MV-4-11 (cell line): ENCODE data around the gene KIAA0408.
A peak's percentile ranks its signal among the peaks of the same experiment; 100 is the strongest.

ENCODE experiments used
- DNase-seq: peaks from one replicate; lab custom pipeline; 2025; lab: John Stamatoyannopoulos, UW

KIAA0408 gene

DNA sequence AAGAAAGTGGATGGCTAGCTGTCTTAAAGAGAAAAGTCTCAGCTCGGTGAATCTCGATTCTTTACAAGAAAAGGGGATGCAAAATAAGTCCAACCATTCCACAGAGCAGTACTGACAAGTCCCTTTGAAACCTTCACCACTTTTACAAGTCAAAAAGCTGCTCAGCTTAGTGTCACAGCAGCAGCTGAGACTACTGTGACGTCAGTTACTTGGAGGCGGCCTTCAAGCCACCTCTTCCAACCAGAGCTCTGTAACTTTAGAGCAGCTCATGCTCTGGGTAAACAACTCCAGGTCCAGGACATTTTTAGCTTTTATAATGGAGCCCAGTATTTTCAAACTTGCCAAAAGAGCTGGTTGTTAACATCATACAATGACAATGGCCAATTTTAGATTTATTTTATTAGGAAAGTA is at the start of gene KIAA0408:
Gene KIAA0408, minus strand, starts transcription at position 159 of the 411 bp plus-strand sequence. CDS start 5,408 bp downstream, outside the sequence.
- DNase-seq, result peak; percentile 1

DNA sequence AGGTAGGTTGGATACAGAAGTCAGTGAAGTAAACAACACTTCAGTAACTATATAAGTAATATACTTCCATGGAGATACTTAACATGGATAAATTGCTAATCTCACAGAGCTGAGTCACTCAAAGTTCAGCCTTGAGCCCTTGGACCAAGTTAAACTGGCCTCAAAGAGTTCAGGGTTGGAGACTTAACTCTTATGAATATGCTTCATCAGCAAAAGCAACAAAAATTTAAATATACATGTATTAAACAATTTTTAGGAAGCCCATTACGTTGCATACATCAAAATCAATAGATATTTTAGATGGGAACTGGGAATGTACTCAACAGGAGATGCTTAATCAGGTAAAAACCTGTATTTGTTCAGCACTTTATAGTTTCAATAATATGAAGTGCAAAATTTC is 47.7 kb upstream of the KIAA0408 start:
- no peak for DNase-seq

DNA sequence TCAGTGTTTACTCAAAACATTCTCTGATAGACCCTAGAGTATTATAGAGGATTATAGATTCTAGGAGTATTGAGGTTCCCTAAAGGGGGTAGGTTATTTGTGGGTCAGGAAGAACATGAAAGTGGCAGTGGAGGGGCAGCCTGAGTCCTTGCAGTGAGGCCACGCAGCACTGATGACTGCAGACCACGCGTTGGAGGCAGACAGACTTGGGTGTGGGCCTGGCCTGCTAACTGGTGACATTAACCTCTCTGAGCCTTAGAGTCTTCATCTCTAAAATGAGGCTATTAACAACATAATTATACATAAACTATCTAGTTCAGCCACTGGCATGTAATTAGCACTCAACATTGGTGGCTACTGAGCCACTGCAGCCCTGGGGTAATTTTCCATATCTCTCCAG is 43.8 kb upstream of the KIAA0408 start:
- DNase-seq, result no peak

DNA sequence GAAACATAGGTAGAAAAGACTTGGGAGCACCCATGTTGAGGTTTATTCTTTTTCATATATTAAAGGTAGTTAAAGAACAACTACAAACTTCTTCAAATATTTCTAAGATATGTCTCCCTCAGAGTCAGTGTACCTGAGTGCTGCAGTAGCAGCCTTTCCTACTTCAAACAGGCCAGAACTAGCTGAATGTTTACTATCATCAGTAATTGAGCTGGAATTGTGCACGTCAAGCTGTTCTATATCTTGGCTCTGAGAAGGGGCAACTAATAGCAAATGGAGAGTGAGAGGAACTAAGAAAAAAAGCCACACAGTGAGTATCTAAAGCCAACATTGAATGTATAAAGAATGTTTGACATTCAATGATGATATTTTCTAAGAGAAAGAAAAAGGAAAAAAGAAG is 38.2 kb upstream of the KIAA0408 start:
- DNase-seq, result no peak

DNA sequence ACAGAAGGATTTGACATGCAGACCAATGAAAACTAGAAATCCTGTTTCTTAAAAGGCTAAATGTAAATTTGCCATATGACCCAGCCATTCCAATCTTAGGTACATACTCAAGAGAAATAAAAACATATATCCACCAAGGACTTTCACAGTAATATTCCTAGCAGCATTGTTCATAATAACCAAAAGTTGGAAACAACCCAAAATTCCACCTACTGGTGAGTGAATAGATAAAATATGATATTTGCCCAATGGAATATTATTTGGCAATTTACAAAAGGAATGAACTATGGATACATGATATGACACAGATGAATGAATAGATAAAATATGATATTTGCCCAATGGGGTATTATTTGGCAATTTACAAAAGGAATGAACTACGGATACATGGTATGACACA is 37.3 kb upstream of the KIAA0408 start:
- no peak for DNase-seq

DNA sequence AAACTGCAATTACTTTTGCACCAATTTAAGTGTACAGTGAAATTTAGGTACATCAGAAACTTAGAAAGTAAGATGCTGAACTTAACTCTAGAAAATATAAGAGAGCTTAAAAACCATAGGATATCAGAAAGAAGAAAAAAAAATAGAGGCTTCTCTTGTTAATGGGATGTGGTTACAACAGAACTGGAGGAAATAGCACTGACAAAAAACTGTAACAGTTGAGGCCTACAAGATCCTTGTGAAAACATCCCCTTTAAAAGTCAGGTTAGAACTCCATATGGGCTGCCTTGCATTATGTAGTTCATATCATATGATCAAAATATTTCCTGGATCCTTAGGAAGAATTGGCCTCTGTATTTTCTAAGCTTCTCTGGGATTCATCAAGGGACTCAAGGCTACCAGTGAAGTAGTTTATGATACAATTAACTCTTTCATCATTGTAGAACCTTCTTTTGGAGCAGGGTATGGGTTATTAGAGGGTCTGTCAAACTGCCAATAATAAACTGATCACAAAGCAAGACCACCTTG is 35.1 kb upstream of the KIAA0408 start:
- no peak for DNase-seq

DNA sequence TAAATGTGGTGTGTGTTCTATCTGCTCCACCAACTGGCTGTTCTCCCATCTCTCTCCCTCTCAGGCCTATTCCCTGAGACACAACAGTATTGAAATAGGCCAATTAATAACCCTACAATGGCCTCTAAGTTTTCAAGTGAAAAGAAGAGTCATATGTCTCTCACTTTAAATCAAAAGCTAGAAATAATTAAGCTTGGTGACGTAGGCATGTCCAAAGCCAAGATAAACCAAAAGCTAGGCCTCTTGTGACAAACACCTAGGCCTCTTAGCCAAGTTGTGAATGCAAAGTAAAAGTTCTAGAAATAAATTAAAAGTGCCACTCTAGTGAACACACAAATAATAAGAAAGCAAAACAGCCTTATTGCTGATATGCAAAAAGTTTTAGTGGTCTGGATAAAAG is 30.1 kb upstream of the KIAA0408 start:
- DNase-seq, result no peak

DNA sequence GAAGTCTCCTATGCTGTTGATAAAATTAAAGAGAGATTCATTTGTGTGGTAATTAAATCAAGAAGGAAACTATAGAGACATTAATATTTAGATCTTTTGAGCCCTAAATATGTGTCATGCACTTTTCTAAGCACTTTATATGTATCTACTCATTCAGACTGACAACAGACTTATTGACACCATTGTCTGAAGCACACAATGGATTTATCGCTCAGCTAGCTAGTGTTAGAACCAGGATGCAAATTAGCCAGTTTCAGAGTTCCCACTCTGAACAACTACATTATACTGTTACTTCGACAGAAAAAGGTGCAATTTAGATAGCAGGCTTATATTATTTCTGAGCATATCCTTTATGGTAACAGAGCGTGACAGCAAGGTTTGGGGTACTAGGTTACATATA is 27.7 kb upstream of the KIAA0408 start:
- no peak for DNase-seq

DNA sequence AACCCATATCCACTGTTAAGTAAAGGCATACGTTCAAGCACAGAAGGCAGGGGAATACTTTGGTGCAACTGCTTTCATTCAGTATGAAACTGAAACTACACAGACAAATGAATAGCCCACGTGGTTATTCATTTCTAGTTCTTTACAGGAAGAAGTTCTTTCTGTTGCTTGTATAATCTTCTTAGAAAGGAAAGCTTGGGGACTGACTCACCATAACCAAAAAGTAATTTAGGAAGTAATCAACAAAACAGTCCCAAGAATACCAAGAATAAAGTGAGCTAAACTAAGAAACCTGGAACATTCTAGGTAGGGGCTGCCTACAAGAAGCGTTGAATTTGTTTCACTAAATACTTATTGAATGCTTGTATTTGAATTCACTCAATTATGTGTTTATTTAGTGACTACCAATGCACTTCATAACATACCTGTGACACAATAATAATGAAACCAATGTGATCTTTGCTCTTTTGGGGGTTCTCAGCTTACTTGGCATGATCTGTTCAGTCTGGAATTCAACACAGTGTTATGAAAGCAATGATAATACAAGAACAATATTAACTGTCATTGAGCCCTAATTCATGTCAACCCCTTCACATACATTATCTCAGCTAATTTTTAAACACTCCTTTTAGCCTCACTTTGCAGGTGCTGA is 25.1 kb upstream of the KIAA0408 start:
- peak; percentile 86 for DNase-seq

DNA sequence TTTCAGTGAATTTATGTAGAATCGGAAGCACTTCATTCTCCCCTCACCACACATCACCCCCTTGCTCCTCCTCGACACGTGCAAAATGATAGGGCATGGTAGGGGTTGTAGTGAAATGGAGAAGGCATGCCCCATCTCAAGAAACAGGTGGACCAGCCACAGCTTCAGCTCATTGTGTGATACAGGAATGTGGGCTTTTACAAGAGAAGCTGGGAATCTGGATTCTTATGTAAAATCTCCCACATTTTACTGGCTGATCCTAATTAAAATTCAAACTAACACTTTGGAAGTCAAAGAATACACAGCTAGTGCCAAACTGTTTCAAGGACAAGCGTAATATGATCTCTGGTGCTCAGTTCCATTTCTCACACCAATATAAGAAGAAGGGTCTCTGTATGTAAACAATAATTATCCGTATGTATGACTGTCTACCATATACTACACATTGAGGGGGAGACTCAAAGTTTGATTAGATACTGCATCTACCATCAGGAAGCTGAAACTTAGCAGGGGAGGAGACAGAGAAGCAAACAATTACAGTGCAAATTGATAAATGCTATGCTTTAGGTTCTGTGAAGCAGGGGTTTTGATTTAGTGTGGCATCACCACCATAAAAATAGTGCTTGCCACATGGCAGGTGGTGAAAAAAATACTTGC is 24.3 kb upstream of the KIAA0408 start:
- DNase-seq, result no peak

DNA sequence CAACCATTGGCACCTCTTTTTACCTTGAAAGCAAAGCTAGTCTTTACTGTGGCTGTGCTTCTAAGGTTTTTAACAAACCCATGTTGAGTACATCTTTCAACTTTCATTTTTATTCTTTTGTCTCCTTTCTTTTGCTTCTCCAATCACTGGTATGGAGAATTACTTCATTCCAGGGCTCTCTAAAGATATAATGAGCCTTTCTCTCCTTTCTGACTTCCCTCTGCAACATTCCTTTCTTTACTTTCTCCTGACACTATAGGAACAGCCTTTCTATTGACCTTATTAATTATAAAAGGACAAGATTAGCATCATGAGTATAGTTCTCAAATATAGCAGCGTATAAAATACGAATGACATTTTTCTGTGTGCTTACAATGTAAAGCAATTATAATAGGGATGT is 23.1 kb upstream of the KIAA0408 start:
- DNase-seq, result no peak

DNA sequence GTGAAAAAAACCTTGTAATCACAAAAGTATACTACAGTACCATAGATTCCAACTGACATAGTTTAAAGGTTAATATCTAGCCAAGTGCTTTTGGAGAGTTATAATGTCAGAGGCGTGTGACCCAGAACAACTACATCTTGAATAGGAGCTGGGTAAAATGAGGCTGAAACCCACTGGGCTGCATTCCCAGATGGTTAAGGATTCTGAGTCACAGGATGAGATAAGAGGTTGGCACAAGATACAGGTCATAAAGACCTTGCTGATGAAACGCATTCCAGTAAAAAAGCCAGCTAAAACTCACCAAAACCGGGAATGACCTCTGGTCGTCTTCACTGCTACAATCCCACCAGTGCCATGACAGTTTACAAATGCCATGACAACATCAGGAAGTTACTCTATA is 22.4 kb upstream of the KIAA0408 start:
- DNase-seq, result no peak

DNA sequence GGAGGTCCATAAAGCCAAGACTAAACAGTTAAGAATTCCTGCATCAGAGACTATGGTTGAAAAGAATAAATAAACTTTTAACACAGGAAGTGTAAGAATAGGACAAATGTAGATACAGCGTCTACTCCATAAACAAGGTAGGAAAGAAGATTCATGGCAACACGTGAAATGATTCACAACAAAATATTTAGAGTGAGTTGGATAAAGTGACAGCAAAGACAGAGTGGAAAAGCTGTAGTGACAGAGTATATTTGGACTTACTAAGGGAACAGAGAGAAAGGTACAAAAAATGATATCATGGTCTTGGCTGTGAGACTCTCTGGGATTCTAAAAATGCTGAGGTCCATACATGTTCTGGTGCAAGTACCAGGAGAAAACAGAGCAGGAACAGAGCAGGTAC is 21.9 kb upstream of the KIAA0408 start:
- DNase-seq, result no peak

DNA sequence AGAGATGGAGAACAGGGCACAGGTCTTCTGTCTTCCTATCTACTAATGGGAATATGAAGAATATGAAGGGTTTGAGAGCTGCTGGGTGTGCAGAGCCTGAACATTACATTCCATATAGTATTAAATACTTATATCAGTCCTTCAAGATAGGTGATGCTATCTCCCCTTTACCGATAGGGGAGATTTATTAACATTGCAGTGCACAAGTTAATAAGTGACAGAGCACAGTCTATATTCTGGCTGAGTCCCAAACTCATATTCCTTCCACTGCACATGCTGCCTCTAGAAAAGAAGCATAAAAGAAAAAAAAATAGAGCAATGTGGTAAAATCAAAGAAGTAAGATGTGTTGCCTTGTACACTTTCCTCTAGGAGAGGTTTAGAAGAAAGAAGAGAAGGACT is 18.5 kb upstream of the KIAA0408 start:
- no peak for DNase-seq

DNA sequence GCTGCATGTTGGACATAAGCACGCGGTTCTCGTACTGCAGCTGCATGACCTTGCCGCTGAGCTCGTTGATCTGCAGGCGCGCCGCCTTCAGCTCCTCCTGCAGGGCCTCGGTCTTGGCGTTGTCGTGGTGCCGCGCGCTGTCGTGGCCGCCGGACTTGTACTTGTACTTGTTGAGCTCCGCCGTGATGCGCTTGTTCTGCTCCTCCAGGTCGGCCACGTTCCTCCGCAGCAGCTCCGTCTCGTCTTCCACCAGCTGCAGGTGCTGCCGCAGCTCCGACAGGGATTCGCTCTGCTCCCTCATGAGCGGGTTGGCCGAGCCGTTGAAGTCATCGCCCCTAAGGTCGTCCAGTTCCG is 16.6 kb upstream of the KIAA0408 start:
- DNase-seq, result no peak

DNA sequence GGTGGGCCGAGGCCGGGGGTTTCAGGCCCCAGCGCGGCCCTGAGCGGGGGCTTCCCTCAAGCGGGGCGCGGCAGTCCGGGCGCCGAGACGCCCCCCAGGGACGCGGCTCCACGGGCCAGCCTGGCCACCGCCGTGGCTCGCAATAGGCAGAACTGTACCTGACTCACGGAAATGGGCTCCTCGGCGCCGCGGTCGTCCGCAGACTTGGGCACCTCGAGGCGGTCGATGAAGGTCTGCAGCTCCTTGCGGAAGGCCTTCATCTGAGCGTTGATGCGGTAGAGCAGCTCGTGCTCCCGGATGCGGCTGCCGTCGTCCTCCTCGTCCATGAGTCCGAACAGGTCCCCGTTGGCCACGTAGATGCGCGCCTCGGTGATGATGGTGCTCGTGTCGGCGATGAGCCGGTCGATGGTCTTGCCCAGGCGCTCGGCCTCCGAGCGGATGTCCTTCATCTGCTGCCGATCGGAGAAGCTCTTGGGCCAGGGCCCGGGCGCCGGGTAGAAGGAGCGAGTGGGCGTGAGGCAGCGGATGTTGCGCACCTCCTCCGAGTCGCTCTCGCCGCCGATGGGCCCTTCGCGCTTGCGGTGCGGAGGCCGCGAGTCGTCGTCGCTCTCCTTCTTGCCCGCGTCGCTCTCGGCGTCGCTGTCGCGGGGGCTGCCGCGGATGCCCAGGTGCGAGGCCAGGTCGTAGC is 16.1 kb upstream of the KIAA0408 start:
- DNase-seq, result no peak

DNA sequence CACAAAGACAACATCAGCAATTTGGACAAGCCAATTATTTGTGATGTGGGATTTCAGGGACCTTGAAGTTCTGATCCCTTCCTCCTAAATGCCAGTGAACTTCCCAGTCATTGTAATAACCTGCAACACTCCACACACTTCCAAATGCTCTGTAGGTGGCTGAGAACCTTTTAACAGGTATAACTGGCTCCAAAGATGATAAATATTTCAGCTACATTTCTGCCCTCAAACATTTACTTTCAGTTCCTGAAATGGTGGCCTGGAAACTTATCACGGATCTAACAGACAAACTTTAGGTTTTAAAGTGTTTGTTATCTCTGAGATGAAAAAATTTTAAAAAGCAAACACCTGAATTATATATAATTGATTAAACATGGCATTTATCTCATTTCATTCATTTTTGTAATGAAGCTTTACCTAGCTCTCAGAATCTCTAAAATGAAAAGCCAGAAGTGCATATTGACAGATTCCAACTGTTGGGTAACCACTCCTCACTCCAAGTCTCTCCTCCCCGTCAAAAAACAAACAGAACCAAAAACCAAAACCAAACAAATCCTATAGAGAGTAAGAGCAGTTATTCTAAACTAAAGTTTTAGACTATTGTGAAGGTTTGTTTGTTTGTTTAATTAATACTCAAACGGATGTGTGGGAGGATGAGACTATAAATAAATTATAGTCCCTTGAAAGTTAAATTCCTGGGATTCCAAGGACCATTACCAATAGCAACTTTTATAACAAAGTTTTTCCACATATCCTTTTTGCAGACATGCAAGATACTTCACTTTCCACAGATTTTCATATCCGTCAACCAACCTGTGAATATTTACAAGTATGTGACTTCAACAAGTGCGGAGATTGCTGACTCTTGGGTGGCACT is 12.4 kb upstream of the KIAA0408 start:
- DNase-seq, result peak; percentile 29

DNA sequence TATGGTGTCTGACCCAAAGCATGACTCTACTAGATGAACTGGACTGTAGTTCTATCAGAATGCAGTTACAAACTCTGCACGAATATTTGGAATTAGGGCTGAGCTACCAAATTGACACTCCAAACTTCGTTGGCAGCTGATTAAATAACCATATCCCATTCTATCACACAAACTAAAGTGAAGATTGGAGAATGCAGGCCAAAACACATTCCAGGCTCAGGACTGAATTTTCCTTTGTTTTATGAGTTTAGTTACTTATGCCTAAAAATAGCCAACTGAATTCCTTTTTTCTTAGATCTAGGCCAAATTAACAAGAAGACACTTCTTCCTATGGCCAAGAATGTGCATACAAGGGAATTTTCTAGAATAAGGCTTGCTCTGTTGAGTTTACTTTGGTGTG is 9.7 kb upstream of the KIAA0408 start:
- DNase-seq, result no peak

DNA sequence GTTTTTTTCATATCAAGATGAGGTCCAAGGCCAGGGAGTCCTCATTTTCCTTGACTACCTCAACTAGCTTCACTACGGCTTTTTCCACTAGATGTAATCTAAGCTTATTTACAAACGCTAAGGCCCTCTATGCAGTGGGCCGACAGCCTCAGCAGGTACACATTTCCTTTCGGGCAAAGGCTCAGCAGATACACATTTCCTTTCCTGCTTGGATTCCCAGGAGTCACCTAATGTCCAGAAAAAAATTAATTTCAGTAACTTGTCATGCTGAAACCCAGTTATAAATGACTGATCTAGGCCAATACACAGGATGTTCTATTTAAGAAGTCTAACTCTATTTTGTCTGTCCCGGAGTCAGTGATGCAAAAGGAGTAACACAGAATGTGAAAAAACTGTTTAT is 7.2 kb upstream of the KIAA0408 start:
- no peak for DNase-seq

DNA sequence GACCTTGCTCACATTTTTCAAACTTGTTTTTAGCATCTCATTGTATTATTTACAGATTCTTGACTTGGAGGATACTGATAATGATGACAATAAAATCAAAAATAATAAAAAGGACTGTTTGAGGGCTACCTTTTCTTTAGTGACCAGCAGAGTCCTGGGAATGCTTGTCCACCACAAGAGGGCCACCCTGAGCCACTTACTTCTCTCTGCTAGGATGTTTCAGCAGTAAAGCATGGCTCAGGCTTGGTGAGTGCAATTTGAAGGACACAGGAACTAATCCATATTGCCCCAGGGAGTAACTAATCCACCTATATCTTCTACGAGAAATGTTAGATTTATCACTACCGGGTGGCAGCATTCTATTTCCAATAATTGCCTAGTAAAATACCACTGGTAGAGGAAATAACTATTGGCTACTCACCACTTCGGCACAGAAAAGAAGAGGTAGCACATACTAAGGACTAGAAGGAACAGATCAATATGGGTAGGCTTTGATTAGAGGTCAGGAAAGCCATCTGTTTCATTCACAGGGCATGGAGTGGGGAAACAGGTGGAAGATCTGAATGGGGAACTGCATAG is 5.8 kb upstream of the KIAA0408 start:
- peak; percentile 52 for DNase-seq

DNA sequence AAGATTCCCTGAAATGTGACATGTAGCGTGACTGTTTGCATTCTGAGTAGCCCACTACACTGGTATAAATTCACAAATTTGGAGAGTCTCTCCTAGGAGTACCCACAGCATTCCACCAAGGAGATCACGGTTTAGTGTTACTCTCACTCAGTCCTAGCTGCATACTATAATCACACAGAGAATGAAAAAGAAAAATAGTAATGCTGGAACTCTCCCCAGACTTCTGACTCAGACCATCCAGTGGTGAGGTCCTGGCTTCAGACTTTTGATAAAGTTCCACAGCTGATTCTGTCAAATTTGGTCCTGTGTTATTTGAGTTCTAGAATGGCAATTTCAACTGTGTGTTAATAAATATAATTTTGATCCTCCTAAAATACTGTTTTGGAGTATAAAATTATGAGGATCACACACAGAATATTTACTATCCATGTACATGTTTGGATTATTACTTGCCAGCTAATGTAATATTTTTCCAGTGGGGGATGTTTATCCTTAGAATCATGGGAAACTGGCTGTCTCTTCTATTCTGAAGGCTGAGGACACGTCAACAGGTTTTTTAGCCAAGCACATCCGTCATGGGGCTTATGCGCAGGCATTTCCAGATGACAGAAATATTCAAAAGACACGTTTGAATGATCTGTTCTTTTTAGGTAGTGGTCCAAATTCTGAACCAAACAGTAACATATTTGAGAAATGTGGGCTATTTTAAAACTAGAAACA is 5.1 kb upstream of the KIAA0408 start:
- no peak for DNase-seq
